ENCODE data around the gene ROPN1L.
"Not testable (repeated sequence)": the region's sequence is repeated elsewhere in the genome, so short reads cannot be mapped to it uniquely, and the experiment has no call there.

ROPN1L gene

DNA sequence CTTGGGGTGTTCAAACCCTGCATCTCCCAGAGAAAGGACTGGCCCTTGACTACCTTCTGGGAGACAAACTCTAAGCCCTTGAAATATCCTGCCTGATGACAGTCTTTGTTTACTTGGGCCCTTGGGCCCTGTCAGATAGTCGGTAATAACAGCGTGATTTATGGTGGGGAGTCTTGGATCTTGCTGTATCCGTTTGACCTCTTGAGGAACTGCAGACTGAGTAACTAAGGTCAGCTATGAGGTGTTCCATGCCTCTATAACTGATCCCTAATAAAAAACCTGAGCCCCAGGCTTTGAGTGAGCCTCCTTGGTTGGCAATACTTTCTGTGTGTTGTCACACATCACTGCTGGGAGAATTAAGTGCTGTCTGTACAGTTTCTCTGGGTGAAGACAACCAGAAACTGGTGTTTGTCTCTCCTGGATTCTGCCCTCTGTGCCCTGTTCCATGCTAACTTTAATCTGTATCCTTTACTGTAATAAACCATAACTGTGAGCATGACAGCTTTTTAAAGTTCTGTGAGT lies 66.0 kb downstream of the ROPN1L start:
- H3K27me3 ChIP-seq (replicated peaks in 2 of 5; ENCODE audit: control insufficient read depth in 4 of 5, insufficient read depth in 5 of 5, low read length in 4 of 5), result no peaks in the 10 kb centered on the region
- 60% methylated on average over 3 of the region's 3 CpGs for WGBS (ENCODE audit: insufficient coverage)
- H3K36me3 ChIP-seq (ENCODE audit: control insufficient read depth in 4 of 4, insufficient read depth in 4 of 4, low read length in 3 of 4), result no peaks in the 10 kb centered on the region
- H3K4me1 ChIP-seq (ENCODE audit: control extremely low read depth in 1 of 4, control insufficient read depth in 4 of 4, insufficient read depth in 4 of 4, low read length in 3 of 4), result peaks cover 12 to 43% (median 21%) of the 10 kb centered on the region in 4 experiments
- H3K27ac ChIP-seq (ENCODE audit: insufficient read depth in 1 of 2, low read depth in 1 of 2, low read length in 2 of 2, poor library complexity in 1 of 2, severe bottlenecking in 2 of 2), result no peak overlapping the region
- POLR2A ChIA-PET, result no interaction called here
- no peak for DNase-seq
- H3K4me3 ChIP-seq (ENCODE audit: control insufficient read depth in 1 of 7, extremely low read depth in 1 of 7, insufficient read depth in 4 of 7, low read depth in 2 of 7, low read length in 6 of 7), result no peak overlapping the region
- no peaks in the 10 kb centered on the region for H3K9me3 ChIP-seq (ENCODE audit: control extremely low read depth in 1 of 5, control insufficient read depth in 4 of 5, insufficient read depth in 2 of 5, low read depth in 1 of 5, low read length in 4 of 5)
- CTCF ChIA-PET, result interaction anchor here (1.2 to 1.3 kb wide), 2 partner anchors 10 to 60 kb away, joined by 3 to 4 read pairs; no protein-coding TSS in a partner anchor

- no peak for DNase-seq
- Histone ChIP-seq H3K36me3 (ENCODE audit: control insufficient read depth in 4 of 4, insufficient read depth in 4 of 4, low read length in 3 of 4) (no peaks in the 10 kb centered on the region), H3K4me3 (ENCODE audit: control insufficient read depth in 1 of 7, extremely low read depth in 1 of 7, insufficient read depth in 4 of 7, low read depth in 2 of 7, low read length in 6 of 7) (no peak overlapping the region), H3K27ac (ENCODE audit: insufficient read depth in 1 of 2, low read depth in 1 of 2, low read length in 2 of 2, poor library complexity in 1 of 2, severe bottlenecking in 2 of 2) (no peak overlapping the region), H3K9me3 (ENCODE audit: control extremely low read depth in 1 of 5, control insufficient read depth in 4 of 5, insufficient read depth in 2 of 5, low read depth in 1 of 5, low read length in 4 of 5) (no peaks in the 10 kb centered on the region), H3K27me3 (replicated peaks in 2 of 5; ENCODE audit: control insufficient read depth in 4 of 5, insufficient read depth in 5 of 5, low read length in 4 of 5) (no peaks in the 10 kb centered on the region), H3K4me1 (ENCODE audit: control extremely low read depth in 1 of 4, control insufficient read depth in 4 of 4, insufficient read depth in 4 of 4, low read length in 3 of 4) (peaks cover 12 to 34% (median 24%) of the 10 kb centered on the region in 4 experiments)
- POLR2A ChIA-PET, result no interaction called here
- CTCF ChIA-PET, result interaction anchor here (0.8 to 1.5 kb wide), 3 partner anchors 11 to 28 kb away, joined by 3 to 5 read pairs (median 4); no protein-coding TSS in a partner anchor
- 97% methylated on average over 7 of the region's 9 CpGs for WGBS (ENCODE audit: insufficient coverage)
Measured at GRCh38 chr5:10509575-10509974, 67.9 kb downstream of the ROPN1L start.

DNA sequence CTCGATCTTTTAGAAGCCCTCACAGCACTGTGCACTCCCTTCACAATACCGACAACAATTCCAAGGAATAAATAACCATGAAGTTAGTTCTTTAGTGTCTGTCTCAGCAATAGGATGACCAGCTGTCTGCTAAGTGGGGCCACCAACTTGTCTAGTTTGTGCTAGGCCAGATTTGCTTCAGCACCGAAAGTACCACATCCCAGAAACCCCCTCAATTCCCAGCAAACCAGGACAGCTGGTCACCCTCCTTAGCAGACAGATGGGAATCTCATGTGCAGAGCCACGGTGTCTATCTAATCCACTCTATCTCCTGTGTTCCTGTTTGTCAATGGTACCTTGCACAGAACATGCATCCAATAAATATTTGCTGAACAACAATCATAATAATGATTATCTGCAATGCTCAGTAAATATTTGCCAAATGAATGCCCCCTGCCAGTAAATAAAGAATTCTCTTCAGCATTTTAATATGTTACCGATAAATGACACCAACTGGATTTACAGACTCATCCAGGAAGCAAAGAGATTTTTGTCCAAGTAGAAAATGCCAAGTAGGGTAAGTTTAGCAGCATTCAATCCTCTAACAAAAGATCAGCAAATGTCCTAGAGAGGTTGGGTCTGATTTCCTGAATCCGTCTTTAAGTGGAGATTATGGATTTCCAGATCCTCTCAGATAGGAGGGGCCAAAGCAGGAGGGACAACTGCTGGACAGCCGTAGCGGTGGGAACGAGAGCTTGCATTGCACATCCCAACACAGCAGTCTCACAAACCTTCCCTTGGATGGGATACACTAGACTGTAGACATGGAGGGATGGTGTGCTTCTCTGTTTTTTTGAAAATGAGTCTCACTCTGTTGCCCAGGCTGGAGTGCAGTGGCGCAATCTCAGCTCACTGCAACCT lies 70.3 kb downstream of the ROPN1L start:
- no peak for DNase-seq
- no peak overlapping the region for H3K27ac ChIP-seq (ENCODE audit: insufficient read depth in 1 of 2, low read depth in 1 of 2, low read length in 2 of 2, poor library complexity in 1 of 2, severe bottlenecking in 2 of 2)
- peaks cover 0 to 19% (median 10%) of the 10 kb centered on the region in 4 experiments for H3K4me1 ChIP-seq (ENCODE audit: control extremely low read depth in 1 of 4, control insufficient read depth in 4 of 4, insufficient read depth in 4 of 4, low read length in 3 of 4)
- H3K9me3 ChIP-seq (ENCODE audit: control extremely low read depth in 1 of 5, control insufficient read depth in 4 of 5, insufficient read depth in 2 of 5, low read depth in 1 of 5, low read length in 4 of 5), result no peaks in the 10 kb centered on the region
- WGBS (ENCODE audit: insufficient coverage), result 92% methylated on average over 4 of the region's 10 CpGs
- no peaks in the 10 kb centered on the region for H3K27me3 ChIP-seq (replicated peaks in 2 of 5; ENCODE audit: control insufficient read depth in 4 of 5, insufficient read depth in 5 of 5, low read length in 4 of 5)
- POLR2A ChIA-PET, result no interaction called here
- no peaks in the 10 kb centered on the region for H3K36me3 ChIP-seq (ENCODE audit: control insufficient read depth in 4 of 4, insufficient read depth in 4 of 4, low read length in 3 of 4)
- CTCF ChIA-PET, result interaction anchor here (1.4 to 1.7 kb wide), 2 partner anchors 17 to 36 kb away, joined by 3 to 6 read pairs; no protein-coding TSS in a partner anchor
- H3K4me3 ChIP-seq (ENCODE audit: control insufficient read depth in 1 of 7, extremely low read depth in 1 of 7, insufficient read depth in 4 of 7, low read depth in 2 of 7, low read length in 6 of 7), result no peak overlapping the region

DNA sequence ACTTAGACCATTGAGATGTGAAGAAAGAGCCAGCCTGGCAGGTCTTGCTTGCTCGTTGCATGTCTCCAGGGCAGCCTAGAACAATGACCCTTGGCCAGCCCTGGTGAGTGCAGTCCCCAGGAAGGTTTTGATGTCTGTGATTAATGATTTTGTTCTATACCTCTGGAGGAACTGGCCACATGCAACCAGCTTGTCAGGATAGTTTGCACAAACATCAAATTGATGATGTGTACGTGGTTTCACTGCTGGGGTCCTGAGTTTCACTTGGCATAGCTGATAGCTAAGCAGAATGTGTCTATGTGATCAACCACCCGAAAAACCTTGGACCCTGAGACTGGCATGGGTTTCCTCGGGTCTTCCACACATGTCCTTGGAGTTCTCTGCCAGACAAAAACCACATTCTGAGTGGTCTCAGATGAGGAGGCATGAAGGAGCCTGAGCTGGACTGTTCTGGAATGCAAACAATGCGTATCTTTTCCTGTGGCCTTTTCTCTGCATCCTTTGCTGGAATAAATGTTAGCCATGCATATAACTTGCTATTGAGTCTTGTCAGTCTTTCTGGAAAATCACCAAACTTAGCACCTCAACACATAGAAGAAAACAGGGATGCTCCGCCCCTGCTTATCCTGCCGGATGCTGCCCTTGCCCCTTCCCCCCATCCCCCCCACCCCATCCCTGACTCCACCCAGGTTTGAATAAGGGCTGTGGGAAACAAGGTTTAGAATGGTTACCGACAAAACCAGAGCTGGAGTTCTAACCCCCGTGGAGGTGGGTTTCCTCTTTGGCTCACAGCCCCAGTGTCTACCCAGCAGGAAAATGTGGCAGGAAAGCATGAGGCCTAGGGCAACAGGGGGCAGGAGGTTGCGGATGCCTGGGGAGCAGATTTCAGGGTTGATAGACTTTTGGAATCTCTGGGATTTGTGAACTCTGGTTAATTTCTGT lies 72.1 kb downstream of the ROPN1L start:
- Histone ChIP-seq H3K9me3 (ENCODE audit: control extremely low read depth in 1 of 5, control insufficient read depth in 4 of 5, insufficient read depth in 2 of 5, low read depth in 1 of 5, low read length in 4 of 5) (no peaks in the 10 kb centered on the region), H3K4me1 (ENCODE audit: control extremely low read depth in 1 of 4, control insufficient read depth in 4 of 4, insufficient read depth in 4 of 4, low read length in 3 of 4) (peaks cover 0 to 16% (median 6%) of the 10 kb centered on the region in 4 experiments), H3K4me3 (ENCODE audit: control insufficient read depth in 1 of 7, extremely low read depth in 1 of 7, insufficient read depth in 4 of 7, low read depth in 2 of 7, low read length in 6 of 7) (no peak overlapping the region), H3K27me3 (replicated peaks in 2 of 5; ENCODE audit: control insufficient read depth in 4 of 5, insufficient read depth in 5 of 5, low read length in 4 of 5) (no peaks in the 10 kb centered on the region), H3K27ac (ENCODE audit: insufficient read depth in 1 of 2, low read depth in 1 of 2, low read length in 2 of 2, poor library complexity in 1 of 2, severe bottlenecking in 2 of 2) (no peak overlapping the region), H3K36me3 (ENCODE audit: control insufficient read depth in 4 of 4, insufficient read depth in 4 of 4, low read length in 3 of 4) (no peaks in the 10 kb centered on the region)
- ChIA-PET CTCF (interaction anchor here (1.4 to 1.8 kb wide), 5 partner anchors 10 to 37 kb away, joined by 3 to 7 read pairs (median 4); no protein-coding TSS in a partner anchor), POLR2A (interaction anchor here (0.6 kb wide), 1 partner anchor 94 kb away, joined by 5 read pairs; no protein-coding TSS in a partner anchor)
- WGBS (ENCODE audit: insufficient coverage), result 59% methylated on average over 5 of the region's 10 CpGs
- peak; percentile 34 to 75 (median 72) for DNase-seq

GRCh38 chr5:10514572-10514971 lies 72.9 kb downstream of the ROPN1L start:
- H3K27ac ChIP-seq (ENCODE audit: insufficient read depth in 1 of 2, low read depth in 1 of 2, low read length in 2 of 2, poor library complexity in 1 of 2, severe bottlenecking in 2 of 2); H3K9me3 ChIP-seq (ENCODE audit: control extremely low read depth in 1 of 5, control insufficient read depth in 4 of 5, insufficient read depth in 2 of 5, low read depth in 1 of 5, low read length in 4 of 5); H3K36me3 ChIP-seq (ENCODE audit: control insufficient read depth in 4 of 4, insufficient read depth in 4 of 4, low read length in 3 of 4); H3K27me3 ChIP-seq (replicated peaks in 2 of 5; ENCODE audit: control insufficient read depth in 4 of 5, insufficient read depth in 5 of 5, low read length in 4 of 5); POLR2A ChIA-PET; DNase-seq; H3K4me3 ChIP-seq (ENCODE audit: control insufficient read depth in 1 of 7, extremely low read depth in 1 of 7, insufficient read depth in 4 of 7, low read depth in 2 of 7, low read length in 6 of 7): not testable (repeated sequence)
- 80% methylated on average over 1 of the region's 8 CpGs for WGBS (ENCODE audit: insufficient coverage)
- peaks cover 0 to 16% (median 6%) of the 10 kb centered on the region in 4 experiments for H3K4me1 ChIP-seq (ENCODE audit: control extremely low read depth in 1 of 4, control insufficient read depth in 4 of 4, insufficient read depth in 4 of 4, low read length in 3 of 4)
- CTCF ChIA-PET, result interaction anchor here (1.4 kb wide), 1 partner anchor 13 kb away, joined by 4 read pairs; no protein-coding TSS in a partner anchor

Data from common myeloid progenitor, CD34-positive (primary cell).